GM19328 (cell line): ENCODE results near the gene ARHGAP25.
"Not testable (repeated sequence)": the region's sequence is repeated elsewhere in the genome, so short reads cannot be mapped to it uniquely, and the experiment has no call there.

ENCODE experiments used
- ATAC-seq: cut with Tn5 transposase; IDR thresholded peaks from one replicate; pipeline ENCODE4 v1.9.1; 2021; ENCODE audit warnings: mild to moderate bottlenecking, moderate library complexity; ENCODE audit not compliant: unreplicated experiment

The ARHGAP25 gene

GRCh38 chr2:68790600-68790999 lies 56.0 kb downstream of the ARHGAP25 start:
- ATAC-seq: no peak

GRCh38 chr2:68791914-68792313 lies 57.3 kb downstream of the ARHGAP25 start:
- ATAC-seq: no peak

- no peak for ATAC-seq
Measured at GRCh38 chr2:68792751-68793150, 58.1 kb downstream of the ARHGAP25 start.

- no peak for ATAC-seq
Measured at GRCh38 chr2:68796295-68796905, 61.8 kb downstream of the ARHGAP25 start.

GRCh38 chr2:68798569-68798968 lies 64.0 kb downstream of the ARHGAP25 start:
- no peak for ATAC-seq

DNA sequence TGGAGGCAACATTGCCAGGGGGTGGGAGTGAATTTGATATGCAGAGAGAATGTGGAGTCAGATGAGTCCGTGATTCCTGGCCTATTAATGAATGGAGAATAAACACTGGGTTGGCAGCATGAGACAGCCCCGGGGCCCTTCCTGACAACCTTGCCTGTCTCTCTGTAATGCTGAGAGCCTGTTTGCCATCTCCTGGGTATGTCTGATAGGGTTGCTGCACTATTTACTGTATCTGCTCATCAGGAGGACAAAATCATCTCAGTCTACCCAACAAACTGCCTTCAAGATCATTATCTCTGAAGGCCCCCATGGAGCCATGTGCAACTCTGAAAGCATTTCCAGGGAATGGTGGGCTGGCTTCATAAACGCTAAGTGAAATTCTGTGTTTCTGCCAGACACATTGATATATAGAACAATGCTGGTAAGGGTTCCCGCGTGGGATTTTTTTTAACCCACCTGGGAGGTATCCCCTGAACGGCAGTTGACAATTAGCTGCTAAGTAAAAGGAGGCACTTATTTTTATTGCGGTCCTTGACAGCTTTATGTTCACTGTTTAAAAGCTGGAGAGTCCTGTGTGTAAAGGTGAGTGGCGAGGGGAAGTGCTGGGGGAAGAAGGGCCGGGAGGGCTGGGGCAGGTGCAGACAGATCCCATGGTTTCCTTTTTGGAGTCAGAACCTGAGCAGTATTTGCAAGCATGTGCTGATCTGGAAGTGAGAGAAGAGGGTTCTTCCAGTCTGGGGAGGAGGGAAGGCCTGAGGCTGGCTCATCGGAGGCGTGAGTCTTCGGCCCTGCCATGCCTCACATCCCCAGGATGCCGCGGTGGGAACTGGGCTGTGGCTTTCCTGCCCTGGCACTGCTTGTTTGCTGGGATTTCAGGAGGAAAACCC lies 64.8 kb downstream of the ARHGAP25 start:
- no peak for ATAC-seq

- no peak for ATAC-seq
Measured at GRCh38 chr2:68800027-68800401, 65.4 kb downstream of the ARHGAP25 start.

DNA sequence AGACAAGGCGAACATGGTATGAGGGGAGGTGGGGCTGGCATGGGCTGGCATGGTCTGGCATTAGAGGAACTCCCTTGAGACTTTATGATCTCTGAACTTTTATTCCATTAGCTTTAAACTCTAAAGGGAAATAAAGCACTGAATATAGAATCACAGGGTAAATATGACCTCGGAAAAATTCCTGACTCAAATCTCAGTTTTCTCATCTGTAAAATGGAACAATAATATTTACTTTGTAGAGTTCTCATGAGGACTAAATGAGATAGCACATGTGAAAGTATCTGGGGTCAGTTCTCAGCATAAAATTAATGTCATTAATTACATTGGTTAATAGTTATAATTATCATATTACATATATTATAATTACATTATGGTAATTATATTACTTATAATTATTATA lies 65.9 kb downstream of the ARHGAP25 start:
- ATAC-seq: no peak

- ATAC-seq: not testable (repeated sequence)
Measured at GRCh38 chr2:68802161-68802560, 67.5 kb downstream of the ARHGAP25 start.

DNA sequence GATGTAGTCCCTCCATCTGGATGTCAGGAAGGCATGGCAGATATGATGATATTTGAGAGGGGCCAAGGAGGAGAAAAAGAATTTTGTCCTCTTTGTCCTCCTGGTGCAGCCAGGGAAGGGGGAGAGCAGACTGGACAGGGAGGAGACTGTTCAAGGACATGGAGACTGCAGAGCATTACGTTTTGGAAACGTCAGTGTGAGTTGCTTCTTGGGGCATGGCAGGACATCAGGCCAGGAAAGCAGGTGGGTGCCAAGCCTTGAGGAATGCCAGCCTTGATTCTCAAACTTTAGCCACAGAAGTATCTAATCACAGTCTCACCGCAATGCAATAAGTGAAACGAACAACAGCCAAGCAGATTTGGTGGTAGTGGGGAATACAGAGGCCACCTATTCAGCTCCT lies 70.4 kb downstream of the ARHGAP25 start:
- ATAC-seq: no peak

- ATAC-seq: no peak
Measured at GRCh38 chr2:68806511-68807109, 72.0 kb downstream of the ARHGAP25 start.

DNA sequence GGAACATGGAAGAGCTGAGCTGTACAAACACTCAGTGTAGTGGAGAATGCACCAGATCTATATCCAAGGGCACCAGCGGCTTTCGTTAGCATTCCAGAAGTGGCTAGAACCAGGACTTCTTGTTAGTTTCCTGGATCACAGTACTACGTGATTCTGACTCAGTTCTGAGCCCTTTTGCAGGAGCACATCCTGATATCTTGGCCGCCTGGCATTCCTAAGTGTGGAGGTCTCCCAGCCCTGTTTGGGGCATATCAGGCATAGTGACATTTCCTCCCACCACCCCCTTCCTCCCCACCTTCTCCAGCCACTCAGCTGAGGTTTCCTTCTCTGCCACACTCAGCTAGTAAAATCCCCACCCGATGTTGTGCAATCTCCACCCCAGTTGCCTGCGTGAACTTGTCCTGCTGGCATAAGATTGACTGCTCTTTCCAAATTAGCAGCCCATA lies 73.2 kb downstream of the ARHGAP25 start:
- ATAC-seq: no peak

- no peak for ATAC-seq
Measured at GRCh38 chr2:68809324-68810240, 75.0 kb downstream of the ARHGAP25 start.

GRCh38 chr2:68811364-68811763 lies 76.8 kb downstream of the ARHGAP25 start:
- ATAC-seq: no peak

GRCh38 chr2:68812251-68812650 lies 77.6 kb downstream of the ARHGAP25 start:
- no peak for ATAC-seq

DNA sequence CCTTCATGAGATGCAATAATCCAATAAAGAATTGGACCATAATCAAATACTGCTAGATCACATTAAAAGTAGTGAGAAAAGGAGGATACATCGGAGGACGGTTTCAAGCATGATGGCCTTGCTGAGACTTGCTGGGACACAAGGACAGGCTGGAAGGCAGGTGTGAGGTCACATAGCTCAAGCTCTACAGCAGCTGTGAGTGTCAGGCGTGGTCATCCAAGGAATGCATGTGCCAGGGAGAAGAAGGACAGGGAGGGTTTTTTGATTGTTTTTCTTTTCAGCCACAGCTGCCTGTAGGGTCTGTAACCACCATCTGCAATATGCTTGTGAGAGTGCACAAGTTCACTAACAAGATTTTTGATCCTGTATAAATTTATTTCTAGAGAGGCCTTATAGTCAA lies 79.0 kb downstream of the ARHGAP25 start:
- ATAC-seq: no peak

DNA sequence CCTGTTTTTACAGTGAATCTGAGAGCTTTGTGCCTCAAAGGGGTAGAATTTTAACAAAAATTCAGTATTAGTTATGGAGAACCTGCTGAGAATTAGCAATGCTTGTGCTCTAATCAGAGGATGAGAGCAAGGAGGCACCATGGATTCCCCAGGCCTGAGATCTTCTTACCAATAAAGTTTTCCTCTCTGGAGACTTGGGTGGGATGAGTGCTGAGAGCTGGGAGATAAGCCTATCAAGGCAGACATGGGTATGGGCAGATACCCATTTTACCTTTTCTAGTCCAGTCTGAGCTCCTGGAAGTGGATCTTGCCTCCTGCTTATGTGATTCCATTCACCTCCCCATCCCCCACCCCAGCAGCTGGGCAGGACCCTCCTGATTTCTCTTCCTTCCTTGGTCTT lies 82.7 kb downstream of the ARHGAP25 start:
- ATAC-seq: no peak

- ATAC-seq: no peak
Measured at GRCh38 chr2:68819556-68819955, 84.9 kb downstream of the ARHGAP25 start.

DNA sequence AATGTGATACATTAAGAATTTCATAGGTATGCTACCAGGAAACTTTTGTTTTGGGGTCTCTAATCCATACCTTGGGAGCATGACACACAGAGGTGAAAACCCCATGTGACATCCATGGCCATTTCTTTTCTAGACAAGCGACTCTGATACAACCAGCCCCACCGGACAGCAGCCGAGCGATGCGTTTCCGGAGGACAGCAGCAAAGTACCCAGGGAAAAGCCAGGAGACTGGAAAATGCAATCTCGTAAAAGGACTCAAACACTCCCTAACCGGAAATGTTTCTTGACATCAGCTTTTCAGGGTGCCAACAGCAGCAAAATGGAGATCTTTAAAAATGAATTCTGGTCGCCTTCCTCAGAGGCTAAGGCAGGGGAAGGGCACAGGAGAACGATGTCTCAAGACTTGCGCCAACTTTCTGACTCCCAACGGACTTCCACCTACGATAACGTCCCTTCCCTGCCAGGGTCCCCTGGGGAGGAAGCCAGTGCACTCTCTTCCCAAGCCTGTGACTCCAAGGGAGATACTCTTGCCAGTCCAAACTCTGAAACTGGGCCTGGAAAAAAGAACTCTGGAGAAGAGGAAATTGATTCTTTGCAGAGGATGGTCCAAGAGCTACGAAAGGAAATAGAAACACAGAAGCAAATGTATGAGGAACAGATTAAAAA lies 87.7 kb downstream of the ARHGAP25 start:
- ATAC-seq: no peak

DNA sequence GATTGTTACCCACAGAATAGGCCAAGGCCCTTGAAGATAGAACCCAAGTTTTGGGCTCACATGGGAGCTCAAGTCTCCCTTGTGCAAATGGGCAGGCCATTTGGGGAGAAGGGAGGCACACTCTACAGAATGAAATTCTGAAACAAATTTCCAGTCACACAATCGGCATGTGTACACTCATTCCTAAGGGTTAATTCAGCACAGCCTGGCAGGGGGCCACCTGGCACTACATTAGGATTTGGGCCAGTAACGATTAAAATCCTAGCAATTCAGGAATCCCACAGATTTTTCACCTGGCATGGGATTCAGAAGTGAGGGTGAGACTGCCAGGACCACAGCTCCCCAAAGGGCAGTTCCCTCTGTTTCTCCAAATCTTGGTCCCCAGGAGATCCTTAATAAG lies 90.2 kb downstream of the ARHGAP25 start:
- no peak for ATAC-seq
